ENCODE data around the gene CYP4B1.

GRCh38 chr1:46801323-46802055 is 2.6 kb downstream of the CYP4B1 start:
- TF ChIP-seq CTCF (IDR thresholded peaks at IDR 0.05) (no peak), POLR2AphosphoS5 (IDR thresholded peaks at IDR 0.05; ENCODE audit: insufficient read depth in 1 of 2, low read depth in 1 of 2) (no peak)
